GM18519 (cell line): ENCODE results near the gene MED16.
"Not testable (repeated sequence)": the region's sequence is repeated elsewhere in the genome, so short reads cannot be mapped to it uniquely, and the experiment has no call there.

Experiments used
- ATAC-seq: cut with Tn5 transposase; IDR thresholded peaks from one replicate; pipeline ENCODE4 v1.9.1; 2021; ENCODE audit warnings: mild to moderate bottlenecking, moderate library complexity; ENCODE audit not compliant: unreplicated experiment, low FRiP score

MED16 gene

GRCh38 chr19:891421-892200, 1.4 kb downstream of the MED16 start:
- not testable (repeated sequence) for ATAC-seq

- ATAC-seq: no peak
These were observed 2.2 kb downstream of the MED16 start for GRCh38 chr19:890831-891230.

- ATAC-seq: no peak
These were observed 3.2 kb downstream of the MED16 start for GRCh38 chr19:889662-890295.

- no peak for ATAC-seq
These were observed 4.2 kb downstream of the MED16 start for GRCh38 chr19:888581-889385.

- no peak for ATAC-seq
These were observed 5.4 kb downstream of the MED16 start for GRCh38 chr19:887599-887998.

GRCh38 chr19:887072-887471, 5.9 kb downstream of the MED16 start:
- ATAC-seq: no peak

- ATAC-seq: no peak
These were observed 7.3 kb downstream of the MED16 start for GRCh38 chr19:885536-886224.

GRCh38 chr19:884420-885211, 8.4 kb downstream of the MED16 start:
- no peak for ATAC-seq

- no peak for ATAC-seq
These were observed 9.3 kb downstream of the MED16 start for GRCh38 chr19:883661-884211.

- ATAC-seq: no peak
These were observed 10.0 kb downstream of the MED16 start for GRCh38 chr19:882871-883497.

- no peak for ATAC-seq
These were observed 11.5 kb downstream of the MED16 start for GRCh38 chr19:881385-882071.

GRCh38 chr19:879711-880438, 13.1 kb downstream of the MED16 start:
- ATAC-seq: no peak

GRCh38 chr19:878751-879561, 14.0 kb downstream of the MED16 start:
- not testable (repeated sequence) for ATAC-seq

GRCh38 chr19:877992-878660, 14.9 kb downstream of the MED16 start:
- not testable (repeated sequence) for ATAC-seq

- ATAC-seq: no peak
These were observed 16.1 kb downstream of the MED16 start for GRCh38 chr19:876780-877314.

GRCh38 chr19:876089-876488, 16.9 kb downstream of the MED16 start:
- ATAC-seq: no peak
